ENCODE data around the gene CHST11. TPM values are rescaled to one million over a fixed set of nuclear protein-coding genes. Genes with fewer than 3 reads are reported as not detected.

The CHST11 gene
- total RNA-seq, 2 experiments from 2014 or later: 19.1 to 21.9 TPM

- Mint-ChIP-seq H3K27ac (no peak overlapping the region), H3K36me3 (no peaks in the 10 kb centered on the region), H3K4me1 (peaks cover 22% of the 10 kb centered on the region), H3K9me3 (no peaks in the 10 kb centered on the region), H3K27me3 (no peaks in the 10 kb centered on the region), H3K4me3 (no peak overlapping the region)
- no peak for DNase-seq
Observed at GRCh38 chr12:104712968-104713367, 256.2 kb downstream of the CHST11 start.

- H3K27me3 Mint-ChIP-seq: no peaks in the 10 kb centered on the region
- H3K4me3 Mint-ChIP-seq: no peak overlapping the region
- no peaks in the 10 kb centered on the region for H3K9me3 Mint-ChIP-seq
- H3K4me1 Mint-ChIP-seq: peaks cover 21% of the 10 kb centered on the region
- DNase-seq: no peak
- no peak overlapping the region for H3K27ac Mint-ChIP-seq
- H3K36me3 Mint-ChIP-seq: no peaks in the 10 kb centered on the region
Observed at GRCh38 chr12:104713444-104713843, 256.7 kb downstream of the CHST11 start.

GRCh38 chr12:104714369-104714768 lies 257.6 kb downstream of the CHST11 start:
- Mint-ChIP-seq H3K27ac (no peak overlapping the region), H3K4me3 (no peak overlapping the region), H3K36me3 (no peaks in the 10 kb centered on the region), H3K27me3 (no peaks in the 10 kb centered on the region), H3K4me1 (peaks cover 19% of the 10 kb centered on the region), H3K9me3 (no peaks in the 10 kb centered on the region)
- no peak for DNase-seq

GRCh38 chr12:104716172-104716571 lies 259.4 kb downstream of the CHST11 start:
- peaks cover 27% of the 10 kb centered on the region for H3K4me1 Mint-ChIP-seq
- H3K9me3 Mint-ChIP-seq: no peaks in the 10 kb centered on the region

GRCh38 chr12:104718304-104718929 lies 261.7 kb downstream of the CHST11 start:
- Mint-ChIP-seq H3K36me3 (no peaks in the 10 kb centered on the region), H3K9me3 (no peaks in the 10 kb centered on the region), H3K27ac (no peak overlapping the region), H3K27me3 (no peaks in the 10 kb centered on the region), H3K4me1 (peaks cover 44% of the 10 kb centered on the region), H3K4me3 (no peak overlapping the region)
- no peak for DNase-seq

More at GRCh38 chr12:104716172-104716571, 259.4 kb downstream of the CHST11 start:
- no peak for DNase-seq
- Mint-ChIP-seq H3K36me3 (no peaks in the 10 kb centered on the region), H3K4me3 (no peak overlapping the region), H3K27me3 (no peaks in the 10 kb centered on the region), H3K27ac (no peak overlapping the region)

- no peak for DNase-seq
- Mint-ChIP-seq H3K4me3 (no peak overlapping the region), H3K36me3 (no peaks in the 10 kb centered on the region), H3K27ac (peak overlapping the region; percentile 81), H3K27me3 (no peaks in the 10 kb centered on the region), H3K4me1 (peaks cover 36% of the 10 kb centered on the region), H3K9me3 (no peaks in the 10 kb centered on the region)
Observed at GRCh38 chr12:104719700-104720338, 263.1 kb downstream of the CHST11 start.

GRCh38 chr12:104720339-104721038 lies 263.7 kb downstream of the CHST11 start:
- peaks cover 36% of the 10 kb centered on the region for H3K4me1 Mint-ChIP-seq
- H3K9me3 Mint-ChIP-seq: no peaks in the 10 kb centered on the region
- no peaks in the 10 kb centered on the region for H3K36me3 Mint-ChIP-seq
- peak; percentile 70 for DNase-seq
- peak overlapping the region; percentile 81 for H3K27ac Mint-ChIP-seq
- no peaks in the 10 kb centered on the region for H3K27me3 Mint-ChIP-seq
- H3K4me3 Mint-ChIP-seq: peak overlapping the region; percentile 74

- no peaks in the 10 kb centered on the region for H3K27me3 Mint-ChIP-seq
- no peaks in the 10 kb centered on the region for H3K9me3 Mint-ChIP-seq
- no peak for DNase-seq
- no peaks in the 10 kb centered on the region for H3K36me3 Mint-ChIP-seq
- H3K4me3 Mint-ChIP-seq: peak overlapping the region; percentile 74
- peaks cover 31% of the 10 kb centered on the region for H3K4me1 Mint-ChIP-seq
- peak overlapping the region; percentile 81 for H3K27ac Mint-ChIP-seq
Observed at GRCh38 chr12:104721039-104721405, 264.3 kb downstream of the CHST11 start.

- DNase-seq: no peak
- no peaks in the 10 kb centered on the region for H3K9me3 Mint-ChIP-seq
Observed at GRCh38 chr12:104721936-104722335, 265.2 kb downstream of the CHST11 start.

GRCh38 chr12:104722601-104723534 lies 266.1 kb downstream of the CHST11 start:
- H3K4me3 Mint-ChIP-seq: no peak overlapping the region
- H3K27me3 Mint-ChIP-seq: no peaks in the 10 kb centered on the region
- no peaks in the 10 kb centered on the region for H3K9me3 Mint-ChIP-seq

More at GRCh38 chr12:104721936-104722335, 265.2 kb downstream of the CHST11 start:
- no peak overlapping the region for H3K4me3 Mint-ChIP-seq
- no peaks in the 10 kb centered on the region for H3K36me3 Mint-ChIP-seq
- no peak overlapping the region for H3K27ac Mint-ChIP-seq
- peaks cover 31% of the 10 kb centered on the region for H3K4me1 Mint-ChIP-seq
- no peaks in the 10 kb centered on the region for H3K27me3 Mint-ChIP-seq

GRCh38 chr12:104723895-104724294 lies 267.1 kb downstream of the CHST11 start:
- Mint-ChIP-seq H3K4me1 (peaks cover 31% of the 10 kb centered on the region), H3K9me3 (no peaks in the 10 kb centered on the region), H3K27me3 (no peaks in the 10 kb centered on the region), H3K27ac (no peak overlapping the region), H3K4me3 (no peak overlapping the region), H3K36me3 (no peaks in the 10 kb centered on the region)
- no peak for DNase-seq

More at GRCh38 chr12:104722601-104723534, 266.1 kb downstream of the CHST11 start:
- Mint-ChIP-seq H3K27ac (no peak overlapping the region), H3K36me3 (no peaks in the 10 kb centered on the region), H3K4me1 (peaks cover 31% of the 10 kb centered on the region)
- DNase-seq: no peak

- H3K27me3 Mint-ChIP-seq: no peaks in the 10 kb centered on the region
- H3K4me3 Mint-ChIP-seq: no peak overlapping the region
- no peak overlapping the region for H3K27ac Mint-ChIP-seq
- H3K36me3 Mint-ChIP-seq: no peaks in the 10 kb centered on the region
- no peak for DNase-seq
- peaks cover 33% of the 10 kb centered on the region for H3K4me1 Mint-ChIP-seq
- no peaks in the 10 kb centered on the region for H3K9me3 Mint-ChIP-seq
Observed at GRCh38 chr12:104724992-104725585, 268.3 kb downstream of the CHST11 start.

GRCh38 chr12:104725610-104726009 lies 268.9 kb downstream of the CHST11 start:
- Mint-ChIP-seq H3K4me1 (peaks cover 27% of the 10 kb centered on the region), H3K27ac (no peak overlapping the region), H3K9me3 (no peaks in the 10 kb centered on the region), H3K36me3 (no peaks in the 10 kb centered on the region), H3K27me3 (no peaks in the 10 kb centered on the region), H3K4me3 (no peak overlapping the region)
- DNase-seq: no peak

GRCh38 chr12:104727726-104728465 lies 271.1 kb downstream of the CHST11 start:
- Mint-ChIP-seq H3K4me3 (no peak overlapping the region), H3K27me3 (no peaks in the 10 kb centered on the region), H3K36me3 (no peaks in the 10 kb centered on the region), H3K27ac (no peak overlapping the region), H3K9me3 (no peaks in the 10 kb centered on the region), H3K4me1 (peaks cover 6% of the 10 kb centered on the region)
- no peak for DNase-seq

Data from activated naive CD8-positive, alpha-beta T cell treated with anti-CD3 and anti-CD28 coated beads for 36 hours (primary cell).